Left renal cortex interstitium (tissue), 4 donors: ENCODE data around the gene PLB1. TPM values are rescaled to one million over a fixed set of nuclear protein-coding genes. Genes with fewer than 3 reads are reported as not detected.
"Not testable (repeated sequence)": the region's sequence is repeated elsewhere in the genome, so short reads cannot be mapped to it uniquely, and the experiment has no call there.

Experiments
- DNase-seq, 4 donors: peaks; one replicate each; pipeline ENCODE4 v3.0.0-alpha.2; 2013; ENCODE audit warnings: low read depth in 4 of 4, low spot score in 2 of 4, missing footprints in 1 of 4
- polyA plus RNA-seq, 4 donors: library from polyadenylated mRNA; unstranded; fragments of 120-200 nt; gene quantifications; one replicate each; pipeline ENCODE4 v1.2.1, GENCODE V29; 2013; ENCODE audit not compliant: insufficient read length in 4 of 4

Gene PLB1
- polyA plus RNA-seq, 4 donors, result 0.84 to 1.7 (median 1.4) TPM

DNA sequence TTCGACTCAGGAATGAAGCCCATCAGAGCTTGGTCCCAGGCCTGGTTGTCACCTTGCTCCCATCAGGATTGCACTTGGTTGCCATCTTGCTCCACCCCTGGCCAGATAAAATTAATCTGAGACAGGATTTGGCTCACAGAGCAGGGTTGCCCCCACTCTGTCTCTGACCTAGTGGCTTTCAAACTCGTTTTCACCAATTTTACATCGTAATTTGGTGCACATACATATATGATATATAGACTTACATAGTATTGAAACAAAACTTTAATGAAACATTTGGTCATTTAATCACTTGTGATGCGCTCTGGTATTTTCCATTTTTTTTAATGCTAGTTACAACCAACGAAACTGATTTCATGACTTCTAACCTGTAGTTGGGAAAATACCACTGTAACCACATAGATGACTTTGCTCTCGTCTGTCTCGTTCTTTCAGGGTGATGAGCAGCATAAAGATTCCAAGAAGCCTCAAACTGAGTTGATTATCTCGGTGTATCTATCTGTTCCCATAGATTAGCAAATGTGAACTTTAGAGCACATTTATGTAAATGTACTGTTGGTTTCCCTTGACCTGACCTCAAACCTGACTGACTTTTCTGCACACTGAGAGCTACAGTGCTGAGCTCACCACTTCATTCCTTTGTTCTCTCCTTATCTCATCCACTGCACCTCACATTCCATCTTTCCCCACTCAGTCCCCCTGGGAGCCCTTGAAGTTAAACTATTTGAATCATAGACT, 30.5 kb upstream of the PLB1 start:
- no peak for DNase-seq

DNA sequence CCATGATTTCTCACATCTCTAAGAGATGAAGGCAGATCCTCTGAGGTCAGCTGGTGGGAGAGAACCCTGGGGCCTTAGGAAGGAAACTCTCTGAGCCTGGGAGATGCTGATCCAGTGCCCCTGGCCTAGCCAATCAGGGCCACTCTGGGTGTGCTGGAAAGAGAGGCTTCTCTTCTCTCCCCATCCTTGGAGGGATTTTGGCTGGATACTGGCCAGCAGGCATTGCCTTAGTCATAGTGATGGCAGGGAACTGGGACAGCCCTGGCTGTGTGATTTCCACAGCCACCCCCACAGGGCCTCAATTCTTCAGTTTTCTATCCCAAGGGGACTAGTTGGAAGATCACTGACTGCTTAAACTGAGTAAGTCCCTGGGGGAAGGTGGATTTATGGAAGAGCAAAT, 26.6 kb upstream of the PLB1 start:
- no peak for DNase-seq

DNA sequence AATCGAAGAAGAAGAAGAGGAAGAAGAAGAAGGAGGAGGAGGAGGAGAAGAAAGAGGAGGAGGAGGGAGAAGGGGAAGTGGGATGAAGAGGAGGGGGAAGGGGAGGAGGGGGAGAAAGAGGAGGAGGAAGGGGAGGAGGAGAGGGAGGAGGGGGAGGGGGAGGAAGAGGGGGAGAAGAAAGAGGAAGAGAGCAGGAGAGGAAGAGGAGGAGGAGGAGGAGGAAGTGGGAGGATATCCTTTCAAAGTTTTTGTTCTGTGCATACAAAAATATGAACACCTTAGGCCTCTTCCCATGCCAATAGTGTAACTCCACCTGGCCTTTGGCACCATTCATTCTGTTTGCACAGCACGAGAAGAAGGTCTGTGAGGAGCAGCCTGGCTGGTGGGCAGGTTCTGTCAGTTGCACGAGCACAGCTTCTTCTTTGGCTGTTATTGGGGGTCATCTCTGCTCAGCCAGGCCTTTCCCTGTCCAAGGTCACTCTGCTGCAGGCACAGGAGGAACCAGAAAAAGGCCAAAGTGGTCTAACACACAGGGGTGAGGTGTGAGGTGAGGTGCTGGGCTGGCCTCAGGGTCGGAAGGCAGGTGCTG, 25.8 kb upstream of the PLB1 start:
- DNase-seq, result no peak

DNA sequence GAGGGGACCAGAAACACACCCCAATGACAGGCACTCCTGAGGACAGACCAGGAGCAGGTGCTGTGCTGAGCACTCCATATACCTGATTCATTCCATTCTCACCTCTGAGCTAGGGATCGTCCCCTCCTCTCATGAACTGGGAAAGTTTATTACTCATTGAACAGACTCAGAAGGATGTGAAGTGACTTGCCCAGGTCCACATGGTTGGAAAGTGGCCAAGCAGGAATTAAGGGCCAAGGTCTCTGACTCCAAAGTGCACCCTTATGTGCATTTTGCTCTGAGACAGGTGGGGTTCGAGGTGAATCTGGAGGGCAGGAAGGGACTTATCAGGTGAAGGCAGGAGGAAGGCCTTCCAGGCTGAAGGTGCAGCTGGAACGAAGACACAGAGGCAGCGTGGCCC, 25.1 kb upstream of the PLB1 start:
- no peak for DNase-seq

DNA sequence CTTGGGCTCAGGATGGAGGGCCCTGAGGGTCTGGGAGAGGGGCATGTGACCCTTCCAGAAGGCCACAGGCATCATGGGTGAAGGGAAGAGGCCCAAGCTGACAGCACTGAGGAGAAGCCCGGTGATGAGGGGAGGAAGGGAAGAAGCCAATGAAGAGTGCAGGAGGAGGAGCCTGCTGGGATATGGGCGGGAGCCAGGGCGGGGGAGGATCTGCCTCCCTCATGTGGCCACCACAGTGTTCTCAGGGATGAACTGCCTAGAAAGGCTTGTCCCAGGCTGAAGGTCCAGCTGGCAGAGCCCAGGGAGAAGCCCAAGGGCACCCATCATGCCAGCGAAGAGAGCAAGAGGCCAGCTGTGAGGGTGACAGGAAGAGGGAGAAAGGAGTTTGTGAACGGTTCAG, 24.6 kb upstream of the PLB1 start:
- DNase-seq, result no peak

DNA sequence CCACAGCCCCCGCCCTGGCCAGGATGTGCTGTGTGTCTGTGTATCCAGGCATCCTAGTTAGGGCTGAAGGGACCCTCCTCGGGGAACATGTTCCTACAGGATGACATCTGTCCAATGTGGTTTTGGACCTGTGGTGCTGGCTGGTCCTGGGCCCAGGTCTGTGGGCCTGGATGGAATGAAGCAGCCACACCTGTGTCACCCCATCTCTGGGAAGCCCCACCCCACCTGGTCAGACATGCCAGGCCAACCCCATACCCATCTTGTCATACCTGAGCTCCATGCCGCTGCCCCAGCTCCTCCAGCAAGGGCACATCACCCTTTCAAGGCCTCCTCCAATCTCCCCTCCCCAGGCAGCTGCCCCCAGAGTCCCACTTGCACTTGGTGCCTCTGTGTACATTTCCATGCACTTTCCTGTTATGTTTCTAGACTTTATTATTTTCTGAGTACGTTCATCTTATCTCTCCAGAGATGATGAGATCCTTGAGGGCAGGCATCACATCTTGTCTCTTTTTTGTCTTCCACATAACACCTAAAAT, 24.1 kb upstream of the PLB1 start:
- no peak for DNase-seq

DNA sequence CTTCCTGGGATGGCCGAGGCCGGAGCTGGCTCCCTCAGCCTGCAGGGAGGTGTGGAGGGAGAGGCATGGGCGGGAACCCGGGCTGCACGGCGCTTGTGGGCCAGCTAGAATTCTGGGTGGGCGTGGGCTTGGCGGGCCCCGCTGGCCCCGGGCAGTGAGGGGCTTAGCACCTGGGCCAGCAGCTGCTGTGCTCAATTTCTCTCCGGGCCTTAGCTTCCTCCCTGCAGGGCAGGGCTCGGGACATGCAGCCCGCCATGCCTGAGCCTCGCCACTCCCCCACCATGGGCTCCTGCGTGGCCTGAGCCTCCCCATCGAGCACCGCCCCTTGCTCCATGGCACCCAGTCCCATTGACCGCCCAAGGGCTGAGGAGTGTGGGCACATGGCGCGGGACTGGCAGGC, 23.2 kb upstream of the PLB1 start:
- DNase-seq, result not testable (repeated sequence)

DNA sequence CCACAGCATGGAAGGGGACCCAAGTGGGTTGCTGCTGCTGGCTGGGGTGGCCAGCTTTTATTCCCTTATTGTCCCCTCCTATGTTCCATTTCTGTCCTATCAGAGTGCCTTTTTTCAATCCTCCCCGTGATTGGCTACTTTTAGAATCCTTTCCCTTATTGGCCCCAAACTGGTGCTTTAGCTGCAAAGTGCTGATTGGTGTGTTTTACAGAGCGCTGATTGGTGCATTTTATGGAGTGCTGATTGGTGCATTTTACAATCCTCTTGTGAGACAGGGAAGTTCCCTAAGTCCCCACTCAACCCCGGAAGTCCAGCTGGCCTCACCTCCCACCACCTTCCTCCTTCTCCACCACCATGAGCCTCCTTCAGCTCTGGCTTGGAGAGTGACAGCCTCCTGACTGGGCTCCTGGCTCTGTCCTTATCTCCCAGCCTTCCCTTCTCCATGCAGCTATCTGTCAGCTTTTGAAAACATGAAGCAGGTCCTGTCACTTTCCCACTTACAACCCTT, 20.7 kb upstream of the PLB1 start:
- DNase-seq, result no peak

DNA sequence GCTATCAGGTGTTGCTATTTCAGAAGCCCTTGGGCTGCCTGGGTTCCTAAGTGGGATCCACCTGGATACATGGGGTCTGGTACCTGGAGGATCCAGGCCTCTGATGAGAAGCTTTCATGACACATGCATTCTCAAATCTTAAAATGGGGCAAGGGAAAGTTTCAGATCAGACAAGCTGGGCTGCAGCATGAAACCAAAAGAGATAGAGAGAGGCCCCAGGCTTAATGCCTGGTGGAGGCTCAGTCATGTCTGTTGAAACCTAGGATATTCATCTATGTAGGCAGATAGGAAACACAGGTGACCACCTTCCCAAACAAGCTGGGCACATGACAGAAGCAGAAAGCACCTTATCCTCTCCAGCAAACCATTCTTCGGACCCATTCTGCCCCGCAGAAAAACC, 18.8 kb upstream of the PLB1 start:
- no peak for DNase-seq

DNA sequence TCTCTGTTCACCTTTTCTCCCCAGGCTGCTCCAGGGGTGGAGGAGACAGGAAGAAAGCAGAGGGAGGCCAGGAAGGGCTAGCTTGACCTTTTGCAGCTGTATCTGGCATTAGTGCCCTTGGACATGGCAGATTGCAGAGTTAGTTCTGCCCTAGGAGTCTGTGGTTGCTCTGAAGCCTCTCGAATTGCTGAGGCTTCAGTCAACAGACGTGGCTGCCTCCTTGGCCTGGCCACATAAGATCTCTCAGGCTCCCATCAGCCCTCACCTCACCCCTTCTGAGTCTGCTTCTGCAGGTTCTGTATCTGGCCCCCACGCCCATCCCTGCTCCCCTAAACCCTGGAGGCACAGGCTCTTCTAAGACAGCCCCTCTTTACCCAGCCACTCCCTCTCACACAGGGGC, 18.2 kb upstream of the PLB1 start:
- no peak for DNase-seq

DNA sequence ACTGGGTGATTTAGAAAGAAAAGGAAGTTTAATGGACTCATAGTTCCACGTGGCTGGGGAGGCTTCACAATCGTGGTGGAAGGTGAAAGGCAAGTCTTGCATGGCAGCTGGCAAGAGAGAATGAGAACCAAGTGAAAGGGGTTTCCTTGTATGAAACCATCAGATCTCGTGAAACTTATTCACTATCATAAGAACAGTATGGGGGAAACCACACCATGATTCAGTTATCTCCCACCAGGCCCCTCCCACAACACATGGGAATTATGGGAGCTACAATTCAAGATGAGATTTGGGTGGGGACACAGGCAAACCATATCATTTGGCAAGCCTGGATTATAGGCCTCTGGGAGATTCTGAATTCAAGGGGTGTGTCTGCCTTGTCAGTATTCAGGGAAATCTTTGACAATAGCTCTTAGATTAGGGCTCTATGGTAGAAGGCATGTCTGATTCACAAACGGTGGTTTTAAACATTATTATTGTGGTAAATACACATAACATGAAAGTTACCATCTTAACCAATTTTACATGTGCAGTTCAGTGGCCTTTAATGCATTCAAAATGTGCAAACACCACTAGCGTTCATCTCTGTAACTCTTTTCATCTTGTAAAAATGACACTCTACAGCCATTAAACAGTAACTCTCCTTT, 15.3 kb upstream of the PLB1 start:
- DNase-seq, result no peak

DNA sequence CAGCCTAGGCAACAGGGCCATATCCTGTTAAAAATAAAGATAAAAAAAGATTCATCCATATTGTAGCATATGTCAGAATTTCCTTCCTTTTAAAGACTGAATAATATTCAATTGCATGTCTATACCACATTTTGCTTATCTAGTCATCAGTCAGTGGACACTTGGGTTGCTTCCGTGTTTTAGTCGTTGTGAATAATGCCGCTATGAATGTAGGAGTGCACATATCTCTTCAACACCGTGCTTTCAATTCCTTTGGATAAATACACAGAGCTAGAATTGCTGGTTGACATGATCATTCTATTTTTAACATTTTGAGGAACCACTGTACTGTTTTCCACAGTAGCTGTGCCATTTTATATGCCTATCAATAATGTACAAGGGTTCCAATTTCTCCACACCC, 14.0 kb upstream of the PLB1 start:
- no peak for DNase-seq

DNA sequence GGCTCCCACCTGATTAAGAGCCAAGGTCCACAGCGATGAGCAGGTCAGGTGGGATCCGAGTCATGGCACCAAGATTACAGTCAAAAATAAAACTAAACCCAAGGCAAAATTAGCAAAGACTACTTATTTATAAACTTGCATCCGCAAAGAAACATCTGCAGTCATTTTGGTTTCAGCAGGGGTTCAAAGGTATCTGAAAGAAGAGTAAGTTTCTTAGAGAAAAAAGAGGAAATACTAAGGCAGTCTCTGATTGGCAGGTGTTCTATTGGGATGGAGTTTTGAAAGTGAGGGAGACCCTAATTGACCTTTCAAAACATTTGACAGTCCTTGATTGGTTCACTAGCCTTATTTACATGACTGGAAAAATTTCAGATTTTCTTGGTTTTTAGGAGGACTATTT, 11.0 kb upstream of the PLB1 start:
- no peak for DNase-seq

DNA sequence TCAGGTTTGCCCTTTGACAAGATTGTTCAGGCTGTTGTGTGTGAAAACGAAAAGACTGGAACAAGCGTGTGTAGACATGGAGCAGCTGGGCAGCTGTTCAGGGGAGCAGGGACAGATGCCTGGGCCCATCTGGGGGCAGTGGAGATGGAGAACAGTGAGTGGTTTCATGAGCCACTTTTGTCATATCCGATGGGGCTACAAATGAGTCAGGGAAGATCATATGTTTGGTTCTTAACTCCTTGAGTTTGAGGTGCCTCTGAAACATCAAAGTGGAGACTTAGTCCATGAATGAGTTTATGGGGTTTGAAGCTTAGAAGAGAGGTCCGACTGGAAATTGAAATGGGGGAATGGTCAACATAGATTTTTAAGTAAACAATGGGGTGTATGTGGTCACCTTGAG, 9.3 kb upstream of the PLB1 start:
- DNase-seq, result no peak

DNA sequence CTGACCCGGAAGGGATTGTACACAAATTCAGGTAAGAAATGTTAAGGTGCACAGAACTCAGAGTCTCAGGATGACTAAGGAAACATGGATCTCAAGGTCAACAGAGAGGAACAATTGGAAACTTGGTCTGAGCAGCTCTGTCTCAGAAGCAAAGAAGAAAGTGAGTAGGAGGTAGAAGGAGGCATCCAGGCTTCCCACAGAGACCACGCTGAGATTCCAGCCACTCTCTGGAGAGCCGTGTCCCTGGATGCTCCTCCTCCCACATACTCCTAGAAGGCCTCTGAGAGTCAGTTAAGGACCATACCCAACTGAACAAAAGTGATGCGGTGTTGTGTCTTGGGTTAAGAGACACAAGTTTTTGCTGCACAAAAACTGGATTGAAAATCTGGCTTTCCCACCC, 8.6 kb upstream of the PLB1 start:
- DNase-seq, result no peak

DNA sequence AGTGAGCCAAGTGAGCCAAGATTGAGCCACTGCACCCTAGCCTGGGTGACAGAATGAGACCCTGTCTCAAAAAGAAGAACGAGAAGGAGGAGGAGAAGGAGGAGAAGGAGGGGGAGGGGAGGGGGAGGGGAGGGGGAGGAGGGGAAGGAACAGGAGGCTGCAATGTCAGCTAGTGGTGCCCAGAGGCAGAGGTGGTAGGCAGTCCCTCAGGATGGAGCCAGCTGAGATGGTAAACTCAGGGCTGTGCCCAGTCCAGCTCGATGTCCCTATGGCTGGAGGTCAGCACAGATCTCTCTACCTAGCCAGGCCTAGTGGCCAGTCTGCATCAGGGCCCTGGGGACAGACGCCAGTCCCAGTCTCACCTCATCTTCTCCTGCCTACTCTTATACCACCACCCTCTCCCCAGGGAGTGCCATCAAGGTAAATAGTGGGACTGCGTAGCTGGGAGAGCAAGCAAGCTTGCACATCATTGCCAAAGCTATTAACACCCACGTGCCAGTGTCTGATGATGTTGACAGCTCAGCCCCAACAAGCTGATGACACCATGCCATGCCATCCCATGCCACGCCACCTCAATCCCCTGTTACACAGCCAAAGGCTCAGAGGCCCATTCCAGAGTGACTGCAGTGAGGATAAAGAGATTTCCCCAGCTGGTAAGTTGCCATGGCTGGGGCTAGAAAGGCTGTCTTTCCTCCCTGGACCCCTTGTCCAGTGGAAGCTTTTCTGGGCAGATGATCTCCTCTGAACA, 7.6 kb upstream of the PLB1 start:
- DNase-seq, result no peak

DNA sequence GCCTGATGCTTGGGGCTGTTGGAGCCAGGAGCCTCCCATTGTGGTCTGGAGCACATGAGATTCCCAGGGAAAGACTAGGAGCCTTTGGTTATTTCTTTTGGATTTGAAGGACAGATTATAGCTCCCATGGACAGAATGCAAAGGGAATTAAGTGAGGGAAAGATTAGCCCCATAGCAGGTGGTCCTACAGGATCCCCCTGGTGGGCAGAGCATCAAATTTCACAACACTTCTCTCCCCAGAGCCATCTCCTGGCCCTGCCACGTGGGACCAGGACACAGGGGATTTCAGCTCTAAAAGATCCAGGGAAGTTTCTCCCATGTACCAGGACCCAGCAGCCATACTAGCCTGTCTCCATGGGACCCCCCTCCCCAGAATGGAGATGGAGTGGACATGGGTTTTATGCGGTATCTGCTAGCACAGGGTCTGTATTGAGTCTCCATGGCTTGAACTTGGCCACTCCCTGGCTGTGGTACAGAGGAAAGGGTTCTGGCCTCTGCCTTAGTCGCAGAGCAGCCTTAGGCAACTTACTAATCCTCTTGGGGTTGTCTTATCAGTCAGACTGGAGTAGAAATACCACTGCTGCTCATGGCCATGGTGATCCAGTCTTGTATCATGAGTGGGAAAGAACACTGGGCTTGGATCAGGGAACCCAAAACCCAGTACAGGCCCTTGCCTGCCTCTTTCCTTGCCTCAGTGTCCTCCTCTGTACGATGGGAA, 6.8 kb upstream of the PLB1 start:
- DNase-seq, result no peak

DNA sequence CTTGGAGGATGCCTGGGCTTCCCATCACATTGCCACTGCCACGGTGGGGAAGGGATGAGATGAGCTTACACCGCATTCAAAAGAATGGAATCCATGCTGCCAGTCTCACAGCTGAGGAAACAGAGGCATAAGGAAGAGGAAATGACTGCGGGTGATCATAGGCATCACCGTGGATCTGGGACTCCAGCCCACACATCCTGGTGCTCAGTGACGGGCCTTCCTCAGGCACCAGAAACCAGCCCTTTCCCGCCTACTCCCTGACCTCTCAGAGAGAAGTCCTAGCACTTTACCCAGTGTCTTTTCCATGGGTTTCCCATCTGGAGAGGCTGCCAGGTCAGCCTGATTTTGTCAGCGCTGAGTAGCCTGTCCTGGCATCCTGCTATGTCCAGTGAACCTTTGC, 5.3 kb upstream of the PLB1 start:
- no peak for DNase-seq

DNA sequence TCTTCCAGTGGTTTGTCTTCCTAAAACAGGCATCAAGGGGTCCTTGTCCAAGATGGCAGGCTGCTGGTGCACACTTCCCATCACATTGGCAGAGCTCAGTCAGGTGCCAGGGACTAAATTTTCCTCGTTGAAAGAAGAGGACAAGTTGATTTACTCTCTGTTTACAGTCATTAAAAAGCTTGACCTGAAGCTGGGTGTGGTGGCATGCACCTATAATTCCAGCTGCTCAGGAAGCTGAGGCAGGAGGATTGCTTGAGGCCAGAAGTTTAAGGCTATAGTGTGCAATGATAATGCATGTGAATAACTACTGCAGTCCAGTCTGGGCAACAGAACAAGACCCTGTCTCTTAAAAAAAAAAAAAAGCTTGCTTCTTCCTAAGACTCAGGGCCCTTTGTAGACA, 3.6 kb upstream of the PLB1 start:
- DNase-seq, result no peak

DNA sequence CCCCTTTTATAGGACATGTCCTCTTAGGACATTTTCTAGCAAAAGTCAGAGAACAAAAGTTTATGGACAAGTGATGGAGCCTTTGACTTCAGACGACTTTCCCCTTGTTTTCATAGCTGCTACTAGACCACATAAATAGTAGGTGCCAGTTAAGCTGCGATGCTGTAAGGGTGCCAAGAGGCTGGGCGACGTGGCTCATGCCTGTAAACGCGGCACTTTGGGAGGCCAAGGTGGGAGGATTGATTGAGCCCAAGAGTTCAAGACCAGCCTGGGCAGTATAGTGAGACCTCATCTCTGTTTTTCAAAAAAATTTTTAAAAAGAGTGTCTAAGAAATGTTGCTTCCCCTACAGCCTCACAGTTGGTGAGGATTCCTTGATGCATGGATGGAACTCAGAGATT, 2.2 kb upstream of the PLB1 start:
- no peak for DNase-seq
